Measurements from ENCODE around the gene TSPAN13. TPM values are rescaled to one million over a fixed set of nuclear protein-coding genes. Genes with fewer than 3 reads are reported as not detected.

The TSPAN13 gene
- total and polyA plus RNA-seq, 7 donors, result 4.8 to 16.2 (median 8.9) TPM

DNA sequence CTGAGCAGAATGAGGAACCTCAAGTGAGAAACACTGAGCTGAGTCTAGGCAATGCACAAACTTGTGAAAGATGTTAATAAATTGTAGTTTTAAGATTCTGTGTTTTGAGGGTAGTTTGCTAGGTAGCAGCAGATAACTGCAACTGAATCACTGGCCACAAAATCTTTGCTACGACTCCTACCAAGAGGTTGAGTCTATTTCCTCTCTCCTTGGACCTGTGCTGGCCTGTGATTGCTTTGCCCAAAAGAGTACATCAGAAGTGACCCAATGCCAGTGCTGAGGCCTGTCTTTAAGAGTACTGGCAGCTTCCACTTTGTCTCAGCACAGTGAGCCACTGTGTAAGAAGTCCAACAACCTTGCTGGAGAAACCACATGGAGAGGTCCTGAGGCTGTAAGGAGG, 11.9 kb upstream of the TSPAN13 start:
- Histone ChIP-seq H3K4me1 (no peaks in the 10 kb centered on the region), H3K36me3 (ENCODE audit: insufficient read depth in 1 of 2, low read depth in 1 of 2) (no peaks in the 10 kb centered on the region), H3K27ac (no peak overlapping the region), H3K4me3 (no peak overlapping the region), H3K9me3 (no peaks in the 10 kb centered on the region), H3K27me3 (ENCODE audit: insufficient read depth in 3 of 3, low read length in 2 of 3) (no peaks in the 10 kb centered on the region)
- TF ChIP-seq, protein P1, sequence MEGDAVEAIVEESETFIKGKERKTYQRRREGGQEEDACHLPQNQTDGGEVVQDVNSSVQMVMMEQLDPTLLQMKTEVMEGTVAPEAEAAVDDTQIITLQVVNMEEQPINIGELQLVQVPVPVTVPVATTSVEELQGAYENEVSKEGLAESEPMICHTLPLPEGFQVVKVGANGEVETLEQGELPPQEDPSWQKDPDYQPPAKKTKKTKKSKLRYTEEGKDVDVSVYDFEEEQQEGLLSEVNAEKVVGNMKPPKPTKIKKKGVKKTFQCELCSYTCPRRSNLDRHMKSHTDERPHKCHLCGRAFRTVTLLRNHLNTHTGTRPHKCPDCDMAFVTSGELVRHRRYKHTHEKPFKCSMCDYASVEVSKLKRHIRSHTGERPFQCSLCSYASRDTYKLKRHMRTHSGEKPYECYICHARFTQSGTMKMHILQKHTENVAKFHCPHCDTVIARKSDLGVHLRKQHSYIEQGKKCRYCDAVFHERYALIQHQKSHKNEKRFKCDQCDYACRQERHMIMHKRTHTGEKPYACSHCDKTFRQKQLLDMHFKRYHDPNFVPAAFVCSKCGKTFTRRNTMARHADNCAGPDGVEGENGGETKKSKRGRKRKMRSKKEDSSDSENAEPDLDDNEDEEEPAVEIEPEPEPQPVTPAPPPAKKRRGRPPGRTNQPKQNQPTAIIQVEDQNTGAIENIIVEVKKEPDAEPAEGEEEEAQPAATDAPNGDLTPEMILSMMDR (IDR thresholded peaks at IDR 0.05), result no peak
- WGBS, 3 donors, result 94 to 96% (median 95%) methylated on average over 1 of the region's 1 CpG
- DNase-seq (no peak), ATAC-seq (no peak)
- intact Hi-C loops (cut with DNase I), result no loop called here

DNA sequence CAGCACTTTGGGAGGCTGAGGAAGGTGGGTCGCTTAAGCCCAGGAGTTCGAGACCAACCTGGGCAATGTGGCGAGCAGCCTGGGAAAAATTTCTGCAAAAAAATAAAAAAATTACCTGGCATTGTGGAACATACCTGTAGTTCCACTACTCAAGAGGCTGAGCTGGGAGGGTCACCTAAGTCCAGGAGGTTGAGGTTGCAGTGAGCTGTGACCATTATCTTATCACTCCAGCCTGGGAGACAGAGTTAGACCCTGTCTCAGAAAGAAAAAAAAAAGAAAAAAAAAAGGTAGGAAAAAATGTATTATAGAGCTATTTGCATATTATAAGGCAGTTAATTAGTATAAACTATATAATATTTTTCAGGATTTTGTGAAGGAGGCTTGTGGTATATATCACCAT, 11.0 kb upstream of the TSPAN13 start:
- H3K27me3 ChIP-seq (ENCODE audit: insufficient read depth in 3 of 3, low read length in 2 of 3), result no peaks in the 10 kb centered on the region
- TF ChIP-seq, protein P1 (IDR thresholded peaks at IDR 0.05), result no peak
- H3K27ac ChIP-seq, result no peak overlapping the region
- no peak for ATAC-seq
- DNase-seq, result no peak
- H3K36me3 ChIP-seq (ENCODE audit: insufficient read depth in 1 of 2, low read depth in 1 of 2), result no peaks in the 10 kb centered on the region
- H3K9me3 ChIP-seq, result no peaks in the 10 kb centered on the region
- no peaks in the 10 kb centered on the region for H3K4me1 ChIP-seq
- H3K4me3 ChIP-seq, result no peak overlapping the region
- WGBS, 3 donors, result 66 to 99% (median 97%) methylated on average over 3 of the region's 3 CpGs
- intact Hi-C loops (cut with DNase I), result no loop called here

GRCh38 chr7:16743236-16743635, 10.3 kb upstream of the TSPAN13 start:
- Histone ChIP-seq H3K27ac (no peak overlapping the region), H3K36me3 (ENCODE audit: insufficient read depth in 1 of 2, low read depth in 1 of 2) (no peaks in the 10 kb centered on the region), H3K9me3 (no peaks in the 10 kb centered on the region), H3K4me3 (no peak overlapping the region), H3K27me3 (ENCODE audit: insufficient read depth in 3 of 3, low read length in 2 of 3) (no peaks in the 10 kb centered on the region), H3K4me1 (no peaks in the 10 kb centered on the region)
- TF ChIP-seq, protein P1 (IDR thresholded peaks at IDR 0.05), result no peak
- ATAC-seq (no peak), DNase-seq (no peak)
- WGBS, 3 donors, result 36 to 55% (median 44%) methylated on average over 4 of the region's 4 CpGs
- intact Hi-C loops (cut with DNase I), result no loop called here

GRCh38 chr7:16744518-16745250, 8.9 kb upstream of the TSPAN13 start:
- no peak overlapping the region for H3K4me3 ChIP-seq
- no peaks in the 10 kb centered on the region for H3K27me3 ChIP-seq (ENCODE audit: insufficient read depth in 3 of 3, low read length in 2 of 3)
- 74 to 87% (median 75%) methylated on average over 6 of the region's 6 CpGs for WGBS, 3 donors
- no peak for DNase-seq
- intact Hi-C loops (cut with DNase I), result no loop called here
- no peaks in the 10 kb centered on the region for H3K36me3 ChIP-seq (ENCODE audit: insufficient read depth in 1 of 2, low read depth in 1 of 2)
- ATAC-seq, result no peak
- no peaks in the 10 kb centered on the region for H3K4me1 ChIP-seq
- no peak overlapping the region for H3K27ac ChIP-seq
- no peaks in the 10 kb centered on the region for H3K9me3 ChIP-seq
- TF ChIP-seq, protein P1 (IDR thresholded peaks at IDR 0.05), result no peak

- Histone ChIP-seq H3K4me1 (no peaks in the 10 kb centered on the region), H3K4me3 (no peak overlapping the region)
- no peak for ATAC-seq
Measured at GRCh38 chr7:16745645-16746044, 7.9 kb upstream of the TSPAN13 start.

More at GRCh38 chr7:16745645-16746044, 7.9 kb upstream of the TSPAN13 start:
- no peak overlapping the region for H3K27ac ChIP-seq
- TF ChIP-seq, protein P1 (IDR thresholded peaks at IDR 0.05), result no peak
- no peak for DNase-seq
- no peaks in the 10 kb centered on the region for H3K9me3 ChIP-seq
- 38 to 90% (median 83%) methylated on average over 2 of the region's 2 CpGs for WGBS, 3 donors
- intact Hi-C loops (cut with DNase I), result no loop called here
- no peaks in the 10 kb centered on the region for H3K27me3 ChIP-seq (ENCODE audit: insufficient read depth in 3 of 3, low read length in 2 of 3)
- no peaks in the 10 kb centered on the region for H3K36me3 ChIP-seq (ENCODE audit: insufficient read depth in 1 of 2, low read depth in 1 of 2)

Measured in psoas muscle (tissue), 8 donors.